Sigmoid colon (tissue), 4 donors: ENCODE measurements around the gene SPOP.

ENCODE experiments used
- EP300 ChIP-seq, 4 donors: sonication (generic); formaldehyde crosslinking; IDR thresholded peaks; one replicate each; pipeline ENCODE4 v1.6.1; 2017; ENCODE audit warnings: antibody characterized with exemption in 4 of 4
- POLR2A ChIP-seq, 2 donors: fragments of 450-650 bp; IDR thresholded peaks; one replicate each; pipeline ENCODE4 v1.6.1; 2016; ENCODE audit warnings: antibody characterized with exemption in 2 of 2, mild to moderate bottlenecking in 2 of 2, moderate library complexity in 2 of 2
- POLR2AphosphoS5 ChIP-seq, 4 donors: sonication (generic); formaldehyde crosslinking; IDR thresholded peaks; one replicate each; pipeline ENCODE4 v1.6.1; 2017; ENCODE audit warnings: antibody characterized with exemption in 4 of 4
- TF ChIP-seq, protein P1 (sequence below), 4 experiments: fragments of 450-650 bp in 3 of 4; fragments of 200-600 bp in 1 of 4; IDR thresholded peaks; one replicate each; pipeline ENCODE4 v1.5.1; 2016 to 2019; ENCODE audit warnings: antibody characterized with exemption in 4 of 4, mild to moderate bottlenecking in 3 of 4, moderate library complexity in 2 of 4

GRCh38 chr17:49715216-49715615, 37.3 kb upstream of the SPOP start:
- TF ChIP-seq, protein P1, sequence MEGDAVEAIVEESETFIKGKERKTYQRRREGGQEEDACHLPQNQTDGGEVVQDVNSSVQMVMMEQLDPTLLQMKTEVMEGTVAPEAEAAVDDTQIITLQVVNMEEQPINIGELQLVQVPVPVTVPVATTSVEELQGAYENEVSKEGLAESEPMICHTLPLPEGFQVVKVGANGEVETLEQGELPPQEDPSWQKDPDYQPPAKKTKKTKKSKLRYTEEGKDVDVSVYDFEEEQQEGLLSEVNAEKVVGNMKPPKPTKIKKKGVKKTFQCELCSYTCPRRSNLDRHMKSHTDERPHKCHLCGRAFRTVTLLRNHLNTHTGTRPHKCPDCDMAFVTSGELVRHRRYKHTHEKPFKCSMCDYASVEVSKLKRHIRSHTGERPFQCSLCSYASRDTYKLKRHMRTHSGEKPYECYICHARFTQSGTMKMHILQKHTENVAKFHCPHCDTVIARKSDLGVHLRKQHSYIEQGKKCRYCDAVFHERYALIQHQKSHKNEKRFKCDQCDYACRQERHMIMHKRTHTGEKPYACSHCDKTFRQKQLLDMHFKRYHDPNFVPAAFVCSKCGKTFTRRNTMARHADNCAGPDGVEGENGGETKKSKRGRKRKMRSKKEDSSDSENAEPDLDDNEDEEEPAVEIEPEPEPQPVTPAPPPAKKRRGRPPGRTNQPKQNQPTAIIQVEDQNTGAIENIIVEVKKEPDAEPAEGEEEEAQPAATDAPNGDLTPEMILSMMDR (IDR thresholded peaks at IDR 0.05) = no peak
- TF ChIP-seq POLR2A (IDR thresholded peaks at IDR 0.05) (no peak), POLR2AphosphoS5 (IDR thresholded peaks at IDR 0.05) (no peak), EP300 (IDR thresholded peaks at IDR 0.05) (no peak)
